HepG2 (cell line): Measurements from ENCODE around the gene ATP8B4. TPM values are rescaled to one million over a fixed set of nuclear protein-coding genes. Genes with fewer than 3 reads are reported as not detected.

Experiments used
- ATAC-seq: fragments of 200-7000 bp; cut with Tn5 transposase; 3 replicates; pipeline ENCODE4 v1.9.1; 2020; ENCODE audit warnings: mild to moderate bottlenecking, moderate library complexity
- BruUV-seq: library from RNA; stranded (reverse); fragments of 400-500 nt; replicated peaks from 2 replicates; lab custom pipeline; 2021; lab: Mats Ljungman, UMichigan
- CTCF ChIA-PET: fragments of 300-600 bp; formaldehyde crosslinking; extraction: SDS; loops from one replicate; lab custom pipeline; 2021; ENCODE audit warnings: low total read pairs, inconsistent platforms, low intra/inter-chr PET ratio; lab: Yijun Ruan, JAX
- POLR2A ChIA-PET: fragments of 350-600 bp; sonication (Branson Sonifier 250); formaldehyde crosslinking; loops from one replicate; lab custom pipeline; 2020; ENCODE audit warnings: antibody characterized with exemption, inconsistent platforms; lab: Yijun Ruan, JAX
- DNase-seq: peaks from one replicate; pipeline ENCODE4 v3.0.0-alpha.2; 2015; ENCODE audit warnings: low spot score
- FAIRE-seq: peaks from 3 replicates; lab custom pipeline; 2011; peaks lifted over from hg19 to GRCh38; lab: Jason Lieb, UNC
- H2AFZ ChIP-seq: one replicate; pipeline ENCODE4 v1.6.1; 2011; ENCODE audit warnings: low read length, inconsistent platforms
- H3K27ac ChIP-seq: fragments of 300-600 bp; 3 replicates; pipeline ENCODE4 v1.8.0; 2011; ENCODE audit warnings: mixed run types, mild to moderate bottlenecking, mixed read lengths, low read length, inconsistent platforms; ENCODE audit not compliant: insufficient read depth; ENCODE audit errors: extremely low read length
- H3K27me3 ChIP-seq, 2 experiments: fragments of 200-600 bp in 1 of 2; 2 replicates in 1 of 2; 3 replicates in 1 of 2; pipeline versions ENCODE4 v1.6.0 to v1.8.0; 2011; ENCODE audit warnings: low read length in 2 of 2, mild to moderate bottlenecking in 2 of 2, moderate library complexity in 2 of 2, inconsistent platforms in 1 of 2; ENCODE audit not compliant: insufficient read depth in 2 of 2, control insufficient read depth in 1 of 2
- H3K36me3 ChIP-seq, 2 experiments: fragments of 200-600 bp in 1 of 2; replicated peaks in 1 of 2; 2 replicates in 1 of 2; 3 replicates in 1 of 2; pipeline versions ENCODE4 v1.5.1 to v1.8.0; 2011; ENCODE audit warnings: low read length in 2 of 2, inconsistent platforms in 1 of 2; ENCODE audit not compliant: insufficient read depth in 2 of 2, control insufficient read depth in 1 of 2
- H3K4me1 ChIP-seq: 2 replicates; pipeline ENCODE4 v1.5.1; 2012; ENCODE audit warnings: low read length, inconsistent platforms; ENCODE audit not compliant: insufficient read depth
- H3K4me2 ChIP-seq: 2 replicates; pipeline ENCODE4 v1.6.0; 2011; ENCODE audit warnings: low read depth, low read length, inconsistent platforms
- H3K4me3 ChIP-seq, 3 experiments: fragments of 200-600 bp in 1 of 3; sonication (generic), shearing (Covaris generic) in 1 of 3; replicated peaks in 1 of 3; 2 replicates each; pipeline ENCODE4 v1.5.1; 2011 to 2016; ENCODE audit warnings: low read length in 3 of 3, inconsistent platforms in 2 of 3, low read depth in 2 of 3, mild to moderate bottlenecking in 2 of 3, control low read depth in 1 of 3, mixed read lengths in 1 of 3; ENCODE audit not compliant: insufficient read depth in 1 of 3
- H3K79me2 ChIP-seq: one replicate; pipeline ENCODE4 v1.6.1; 2011; ENCODE audit warnings: low read length, inconsistent platforms; ENCODE audit not compliant: insufficient read depth
- H3K9ac ChIP-seq: 2 replicates; pipeline ENCODE4 v1.6.0; 2011; ENCODE audit warnings: mild to moderate bottlenecking, low read depth, low read length, inconsistent platforms; ENCODE audit not compliant: insufficient read depth
- H3K9me3 ChIP-seq: 2 replicates; pipeline ENCODE4 v1.5.1; 2012; ENCODE audit warnings: mild to moderate bottlenecking, low read length
- H4K20me1 ChIP-seq: 2 replicates; pipeline ENCODE4 v1.6.0; 2011; ENCODE audit warnings: inconsistent platforms, mild to moderate bottlenecking, low read length, moderate library complexity; ENCODE audit not compliant: insufficient read depth
- DNMT3B ChIP-seq: conservative IDR thresholded peaks from 2 replicates; pipeline ENCODE4 v1.6.1; 2016; ENCODE audit warnings: missing biosample characterization, control low read depth
- JARID2 ChIP-seq: sonication (generic); formaldehyde crosslinking; IDR thresholded peaks from 2 replicates; pipeline ENCODE4 v1.8.1; 2023; ENCODE audit warnings: missing genetic modification reagents, inconsistent platforms; ENCODE audit not compliant: insufficient replicate concordance
- JUND ChIP-seq: sonication (generic); formaldehyde crosslinking; IDR thresholded peaks from 2 replicates; pipeline ENCODE4 v1.8.0; 2022; ENCODE audit warnings: mild to moderate bottlenecking, missing genetic modification reagents
- PLRG1 ChIP-seq: fragments of 450-650 bp; conservative IDR thresholded peaks from 2 replicates; pipeline ENCODE4 v1.6.1; 2016
- SMAD1 ChIP-seq: sonication (generic); formaldehyde crosslinking; IDR thresholded peaks from 2 replicates; pipeline ENCODE4 v1.4.0; 2020; ENCODE audit warnings: missing genetic modification reagents, low read depth, mild to moderate bottlenecking, borderline replicate concordance
- SMARCC2 ChIP-seq: fragments of 450-650 bp; IDR thresholded peaks from 2 replicates; pipeline ENCODE4 v1.6.1; 2017; ENCODE audit warnings: antibody characterized with exemption, mild to moderate bottlenecking
- TCF7 ChIP-seq: sonication (generic); IDR thresholded peaks from 2 replicates; pipeline ENCODE4 v1.6.1; 2016; ENCODE audit warnings: antibody characterized with exemption, low read depth
- THRA ChIP-seq: sonication (generic); formaldehyde crosslinking; IDR thresholded peaks from 2 replicates; pipeline ENCODE4 v1.4.0; 2020; ENCODE audit warnings: missing genetic modification reagents, borderline replicate concordance
- ZBTB20 ChIP-seq: sonication (generic); formaldehyde crosslinking; IDR thresholded peaks from 2 replicates; pipeline ENCODE4 v1.8.1; 2023; ENCODE audit warnings: missing genetic modification reagents, low read depth, mild to moderate bottlenecking, borderline replicate concordance
- ZFYVE20 ChIP-seq: sonication (generic); formaldehyde crosslinking; IDR thresholded peaks from 2 replicates; pipeline ENCODE4 v1.8.0; 2023; ENCODE audit warnings: low read depth, mild to moderate bottlenecking, moderate library complexity, missing genetic modification reagents, borderline replicate concordance
- ZKSCAN5 ChIP-seq: sonication (generic); formaldehyde crosslinking; IDR thresholded peaks from 2 replicates; pipeline ENCODE4 v1.5.1; 2020; ENCODE audit warnings: mild to moderate bottlenecking, missing genetic modification reagents
- ZNF121 ChIP-seq: sonication (generic); formaldehyde crosslinking; IDR thresholded peaks from 2 replicates; pipeline ENCODE4 v1.5.0; 2020; ENCODE audit warnings: mild to moderate bottlenecking, missing genetic modification reagents
- ZNF143 ChIP-seq: sonication (generic); formaldehyde crosslinking; IDR thresholded peaks from 2 replicates; pipeline ENCODE4 v1.4.0; 2020; ENCODE audit warnings: missing genetic modification reagents
- ZNF362 ChIP-seq: sonication (generic); formaldehyde crosslinking; IDR thresholded peaks from 2 replicates; pipeline ENCODE4 v1.4.0; 2020; ENCODE audit warnings: missing genetic modification reagents, mild to moderate bottlenecking, borderline replicate concordance
- ZNF510 ChIP-seq: sonication (generic); formaldehyde crosslinking; IDR thresholded peaks from 2 replicates; pipeline ENCODE4 v1.4.0; 2020; ENCODE audit warnings: low read depth, mild to moderate bottlenecking, missing genetic modification reagents
- ZNF720 ChIP-seq: sonication (generic); formaldehyde crosslinking; IDR thresholded peaks from 2 replicates; pipeline ENCODE4 v1.4.0; 2020; ENCODE audit warnings: missing genetic modification reagents
- ZNF788 ChIP-seq: sonication (generic); formaldehyde crosslinking; IDR thresholded peaks from 2 replicates; pipeline ENCODE4 v1.5.0; 2020; ENCODE audit warnings: mild to moderate bottlenecking, missing genetic modification reagents, borderline replicate concordance
- WGBS: methylation state at CpG from one replicate; pipeline ENCODE4 v1.1.6; 2017; ENCODE audit warnings: low lambda C conversion rate; 5-methylcytosine and 5-hydroxymethylcytosine counted together
- in situ Hi-C: cut with HindIII; loops from 2 replicates; pipeline ENCODE4 v1.10.0; 2017; ENCODE audit warnings: low pct_unique_long_range_greater_than_20kb; ENCODE audit not compliant: extremely low pct_ligation_motif_present
- intact Hi-C: fragments of 100-400 bp; cut with micrococcal nuclease; formaldehyde crosslinking; loops from one replicate; pipeline ENCODE4 v1.10.0; 2022; ENCODE audit not compliant: unreplicated experiment
- polyA plus RNA-seq, 8 experiments: library from polyadenylated mRNA; depleted of rRNA in 3 of 8; stranded (reverse) in 7 of 8; unstranded in 1 of 8; fragments of >200 nt; fragmentation: Illumina TruSeq in 4 of 8; extraction: Trizol in 4 of 8; gene quantifications; 2 replicates each; pipeline versions ENCODE4 v1.2.1 to v1.2.3, GENCODE V29; 2011 to 2016; ENCODE audit warnings: low read depth in 4 of 8, missing spikeins in 1 of 8, mixed read lengths in 1 of 8; ENCODE audit not compliant: insufficient read depth in 1 of 8
- total RNA-seq, 5 experiments: library from RNA; depleted of rRNA; stranded (reverse); fragments of >200 nt; fragmentation: Illumina TruSeq; extraction: Trizol; gene quantifications; 2 replicates each; pipeline ENCODE4 v1.2.3, GENCODE V29; 2016; ENCODE audit warnings: low read depth in 1 of 5

Gene ATP8B4
- total and polyA plus RNA-seq, 2 of the 13 experiments (the other 11 are each of a cell fraction or from before 2014, with no cell fraction given): 0.24 to 0.69 TPM

GRCh38 chr15:49848282-49848724, 270.7 kb downstream of the ATP8B4 start:
- WGBS: 24% methylated on average over 2 of the region's 2 CpGs
- FAIRE-seq: no peak
- Histone ChIP-seq H3K4me3 (no peak overlapping the region), H3K9ac (no peak overlapping the region), H3K4me1 (peaks cover 9% of the 10 kb centered on the region), H3K79me2 (no peaks in the 10 kb centered on the region), H3K9me3 (no peaks in the 10 kb centered on the region), H2AFZ (no peak overlapping the region), H4K20me1 (no peaks in the 10 kb centered on the region), H3K27ac (no peak overlapping the region), H3K36me3 (no peaks in the 10 kb centered on the region), H3K27me3 (no peaks in the 10 kb centered on the region), H3K4me2 (no peak overlapping the region)
- no peak for ATAC-seq
- TF ChIP-seq ZNF510 (no peak), ZBTB20 (no peak), DNMT3B (CRISPR knock-in tag) (no peak), ZNF143 (CRISPR knock-in tag) (no peak), ZNF121 (CRISPR knock-in tag) (no peak), JARID2 (CRISPR knock-in tag) (no peak), ZNF720 (CRISPR knock-in tag) (no peak), SMARCC2 (no peak), SMAD1 (CRISPR knock-in tag) (no peak), TCF7 (no peak), ZFYVE20 (CRISPR knock-in tag) (no peak), ZNF788 (CRISPR knock-in tag) (no peak), ZKSCAN5 (no peak), PLRG1 (no peak), JUND (CRISPR knock-in tag) (no peak), THRA (CRISPR knock-in tag) (no peak), ZNF362 (no peak)
- no peak for DNase-seq
- BruUV-seq: no TSS peak
- in situ Hi-C loops (no loop called here), intact Hi-C loops (no loop called here)
- ChIA-PET POLR2A (no interaction called here), CTCF (no interaction called here)
